Neuron (in vitro differentiated cells): ENCODE measurements around the gene CALHM3.
"Not testable (repeated sequence)": the region's sequence is repeated elsewhere in the genome, so short reads cannot be mapped to it uniquely, and the experiment has no call there.

Experiments used
- H2AFZ ChIP-seq: one replicate; pipeline ENCODE4 v1.6.1; 2013; ENCODE audit warnings: low read depth, mild to moderate bottlenecking, inconsistent platforms, low read length, moderate library complexity
- H3K27me3 ChIP-seq: one replicate; pipeline ENCODE4 v1.6.1; 2013; ENCODE audit warnings: low read length; ENCODE audit not compliant: insufficient read depth
- H3K36me3 ChIP-seq: one replicate; pipeline ENCODE4 v1.6.1; 2013; ENCODE audit warnings: low read length; ENCODE audit not compliant: insufficient read depth
- H3K4me1 ChIP-seq: one replicate; pipeline ENCODE4 v1.6.1; 2013; ENCODE audit warnings: low read length; ENCODE audit not compliant: insufficient read depth
- H3K4me3 ChIP-seq: 2 replicates; pipeline ENCODE4 v1.5.1; 2013; ENCODE audit warnings: mild to moderate bottlenecking, low read length, moderate library complexity
- H3K9me3 ChIP-seq: one replicate; pipeline ENCODE4 v1.6.1; 2013; ENCODE audit warnings: low read length

The CALHM3 gene, protein sequence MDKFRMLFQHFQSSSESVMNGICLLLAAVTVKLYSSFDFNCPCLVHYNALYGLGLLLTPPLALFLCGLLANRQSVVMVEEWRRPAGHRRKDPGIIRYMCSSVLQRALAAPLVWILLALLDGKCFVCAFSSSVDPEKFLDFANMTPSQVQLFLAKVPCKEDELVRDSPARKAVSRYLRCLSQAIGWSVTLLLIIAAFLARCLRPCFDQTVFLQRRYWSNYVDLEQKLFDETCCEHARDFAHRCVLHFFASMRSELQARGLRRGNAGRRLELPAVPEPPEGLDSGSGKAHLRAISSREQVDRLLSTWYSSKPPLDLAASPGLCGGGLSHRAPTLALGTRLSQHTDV

DNA sequence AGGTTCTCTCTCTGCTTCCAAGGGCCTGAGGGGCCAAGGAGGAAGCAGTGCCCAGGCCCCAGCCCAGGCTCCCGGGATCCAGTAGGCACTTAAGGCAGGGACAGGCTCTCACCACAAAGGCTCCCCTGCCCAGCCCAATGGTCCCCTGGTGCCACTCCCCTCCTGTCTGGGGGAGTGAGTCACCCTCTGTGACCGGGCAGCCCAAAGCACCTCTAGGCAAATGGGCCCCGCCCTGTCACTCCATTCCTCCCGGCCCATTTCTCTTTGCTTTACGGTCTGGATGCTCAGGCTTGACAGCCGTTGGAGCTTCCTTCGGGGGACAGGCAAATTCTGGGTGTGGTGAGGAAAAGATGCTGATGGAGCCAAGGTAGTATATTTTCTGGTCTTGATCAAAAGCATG lies at the start of gene CALHM3:
CALHM3 (minus strand) TSS at position 106 of the 400 bp plus-strand sequence. CDS start 208 bp downstream, outside the sequence.
- Histone ChIP-seq H3K9me3 (no peaks in the 10 kb centered on the region), H3K36me3 (no peaks in the 10 kb centered on the region), H2AFZ (no peak within 1 kb of the TSS), H3K4me3 (no peak within 1 kb of the TSS), H3K4me1 (no peaks in the 10 kb centered on the region), H3K27me3 (peaks cover 3% of the 10 kb centered on the region)

DNA sequence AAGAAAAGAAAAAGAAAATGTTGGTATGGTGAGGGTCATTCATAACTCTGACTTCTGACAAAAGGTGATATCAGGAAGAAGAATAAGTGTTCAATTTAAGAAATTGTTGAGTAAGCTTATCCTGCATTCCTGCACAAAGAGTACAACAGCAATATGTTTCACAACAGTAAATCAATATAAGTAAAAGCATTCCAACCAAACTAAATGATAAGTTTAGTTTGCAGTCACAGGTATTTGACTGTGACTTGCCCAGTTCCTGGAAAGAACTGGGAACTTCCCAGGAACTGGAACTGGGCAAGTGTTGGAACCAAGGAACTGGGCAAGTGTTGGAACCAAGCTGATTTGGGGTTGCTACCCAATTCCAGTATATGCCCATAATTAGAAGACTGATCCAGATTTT lies 49.5 kb upstream of the CALHM3 start:
- H3K4me3 ChIP-seq: no peak overlapping the region
- H3K4me1 ChIP-seq: no peaks in the 10 kb centered on the region
- H3K27me3 ChIP-seq: no peaks in the 10 kb centered on the region

DNA sequence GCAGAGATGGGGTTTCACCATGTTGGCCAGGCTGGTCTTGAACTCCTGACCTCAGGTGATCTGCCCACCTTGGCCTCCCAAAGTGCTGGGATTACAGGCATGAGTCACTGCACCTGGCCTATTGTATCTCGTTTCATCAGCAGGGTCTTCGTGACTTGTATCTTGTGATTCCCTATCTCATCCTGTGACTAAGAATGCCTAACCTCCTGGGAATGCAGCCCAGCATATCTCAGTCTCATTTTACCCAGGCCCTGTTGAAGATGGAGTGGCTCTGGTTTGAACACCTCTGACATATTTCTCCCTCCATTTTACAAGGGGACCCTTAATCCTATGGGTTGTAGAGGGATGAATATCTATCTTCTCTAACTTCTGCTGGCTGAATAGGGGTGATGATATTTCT lies 48.4 kb upstream of the CALHM3 start:
- H3K27me3 ChIP-seq, H3K9me3 ChIP-seq, H3K4me1 ChIP-seq, H3K4me3 ChIP-seq, H2AFZ ChIP-seq, H3K36me3 ChIP-seq: not testable (repeated sequence)

More for the DNA sequence above, 49.5 kb upstream of the CALHM3 start:
- no peaks in the 10 kb centered on the region for H3K9me3 ChIP-seq
- no peaks in the 10 kb centered on the region for H3K36me3 ChIP-seq
- H2AFZ ChIP-seq: no peak overlapping the region

DNA sequence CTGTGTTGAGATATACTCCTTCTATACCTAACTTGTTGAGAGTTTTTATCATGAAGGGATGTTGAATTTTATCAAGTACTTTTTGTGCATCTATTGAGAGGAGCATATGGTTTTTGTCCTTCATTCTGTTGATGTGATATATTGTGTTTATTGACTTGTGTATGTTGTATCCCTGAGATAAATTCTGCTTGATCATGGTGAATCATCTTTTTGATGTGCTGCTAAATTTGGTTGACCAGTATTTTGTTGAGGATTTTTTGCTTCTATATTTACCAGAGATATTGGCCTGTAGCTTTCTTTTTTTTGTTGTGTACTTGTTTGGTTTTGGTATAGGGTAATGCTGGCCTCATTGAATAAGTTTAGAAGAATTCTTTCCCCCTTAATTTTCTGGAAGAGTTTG lies 46.9 kb upstream of the CALHM3 start:
- Histone ChIP-seq H3K36me3 (no peaks in the 10 kb centered on the region), H3K4me1 (no peaks in the 10 kb centered on the region), H3K27me3 (no peaks in the 10 kb centered on the region), H2AFZ (no peak overlapping the region), H3K9me3 (no peaks in the 10 kb centered on the region), H3K4me3 (no peak overlapping the region)

DNA sequence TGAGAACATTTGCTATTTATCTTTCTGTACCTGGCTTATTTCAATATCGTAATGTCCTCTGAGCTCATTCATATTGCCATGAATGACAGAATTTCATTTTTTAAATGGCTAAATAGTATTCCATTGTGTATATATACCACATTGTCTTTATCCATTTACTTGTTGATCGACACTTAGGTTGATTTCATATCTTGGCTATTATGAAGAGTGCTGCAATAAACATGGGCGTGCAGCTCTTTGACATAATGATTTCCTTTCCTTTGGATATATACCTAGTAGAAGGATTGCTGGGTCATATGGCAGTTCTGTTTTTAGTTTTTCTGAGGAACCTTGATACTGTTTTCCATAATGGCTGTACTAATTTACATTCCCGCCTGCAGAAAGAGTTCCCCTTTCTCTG lies 44.6 kb upstream of the CALHM3 start:
- no peaks in the 10 kb centered on the region for H3K9me3 ChIP-seq
- H3K4me3 ChIP-seq: no peak overlapping the region
- no peaks in the 10 kb centered on the region for H3K4me1 ChIP-seq
- H3K36me3 ChIP-seq: no peaks in the 10 kb centered on the region
- no peak overlapping the region for H2AFZ ChIP-seq
- peaks cover 2% of the 10 kb centered on the region for H3K27me3 ChIP-seq

DNA sequence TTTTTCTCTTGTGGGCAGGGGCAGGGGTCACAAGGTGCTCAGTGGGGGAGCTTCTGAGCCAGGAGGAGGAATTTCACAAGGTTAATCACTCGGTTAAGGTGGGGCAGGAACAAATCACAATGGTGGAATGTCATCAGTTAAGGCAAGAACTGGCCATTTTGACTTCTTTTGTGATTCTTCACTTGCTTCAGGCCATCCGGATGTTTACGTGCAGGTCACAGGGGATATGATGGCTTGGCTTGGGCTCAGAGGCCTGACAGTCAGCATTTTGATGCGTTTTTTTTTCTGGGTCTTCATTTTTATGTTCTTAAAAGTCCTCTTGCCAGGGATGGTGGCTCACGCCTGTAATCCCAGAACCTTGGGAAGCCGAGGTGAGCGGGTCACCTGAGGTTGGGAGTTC lies 43.0 kb upstream of the CALHM3 start:
- not testable (repeated sequence) for H2AFZ ChIP-seq, H3K9me3 ChIP-seq, H3K36me3 ChIP-seq, H3K4me3 ChIP-seq, H3K27me3 ChIP-seq, H3K4me1 ChIP-seq

DNA sequence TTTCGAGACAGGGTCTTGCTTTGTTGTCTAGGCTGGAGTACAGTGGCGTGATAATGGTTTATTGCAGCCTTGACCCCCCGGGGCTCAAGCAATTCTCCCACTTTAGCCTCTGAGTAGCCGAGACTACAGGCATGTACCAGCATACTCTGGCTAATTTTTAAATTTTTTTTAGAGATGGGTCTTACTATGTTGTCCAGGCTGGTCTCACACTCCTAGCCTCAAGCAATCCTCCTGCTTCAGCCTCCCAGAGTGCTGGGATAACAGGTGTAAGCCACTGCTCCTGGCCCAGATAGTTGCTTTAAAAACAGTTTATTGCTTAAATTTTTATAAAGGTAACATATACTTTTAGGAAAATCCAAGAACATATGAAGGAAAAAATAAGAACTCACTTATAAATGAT lies 40.8 kb upstream of the CALHM3 start:
- no peak overlapping the region for H3K4me3 ChIP-seq

DNA sequence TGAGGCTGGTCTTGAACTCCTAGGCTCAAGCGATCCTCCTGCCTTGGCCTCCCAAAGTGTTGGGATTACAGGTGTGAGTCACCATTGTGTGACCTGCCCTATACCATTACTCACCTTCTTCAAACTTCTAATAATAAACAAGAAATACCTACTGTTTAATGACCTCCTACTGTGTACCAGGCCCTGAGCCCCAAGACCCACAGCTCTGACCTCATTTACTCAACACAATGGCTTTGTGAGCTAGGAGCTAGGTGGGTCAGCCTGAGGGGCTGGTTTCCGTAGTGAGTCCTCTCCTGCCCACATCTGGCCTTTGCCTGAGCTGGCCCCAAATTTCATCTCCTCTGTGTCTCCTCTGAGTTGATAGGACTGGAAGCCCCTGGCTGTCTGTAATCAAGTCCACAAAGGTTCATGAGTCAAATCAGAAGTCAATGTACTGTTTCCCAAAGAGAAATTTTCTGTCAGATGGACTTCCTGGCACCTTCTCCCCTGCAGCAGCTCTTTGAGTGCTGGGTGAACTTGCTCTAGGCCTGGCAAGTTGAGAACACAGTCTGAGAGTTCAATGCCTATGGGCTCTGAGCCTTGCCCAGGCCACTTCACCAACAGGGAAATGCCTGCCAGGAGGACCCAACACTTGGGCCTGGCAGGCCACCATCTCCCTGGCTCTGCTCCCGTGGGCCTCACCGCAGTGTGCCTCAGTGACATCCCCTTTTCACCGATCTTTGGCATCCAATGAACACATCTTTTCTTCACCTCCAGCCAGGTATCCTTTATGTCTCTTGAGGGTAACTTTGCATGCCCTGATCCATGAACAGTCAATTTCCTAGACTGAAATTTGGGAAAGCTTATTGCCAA lies 38.4 kb upstream of the CALHM3 start:
- H2AFZ ChIP-seq: no peak overlapping the region
- H3K9me3 ChIP-seq: no peaks in the 10 kb centered on the region
- no peak overlapping the region for H3K4me3 ChIP-seq
- no peaks in the 10 kb centered on the region for H3K4me1 ChIP-seq
- H3K36me3 ChIP-seq: no peaks in the 10 kb centered on the region
- peaks cover 2% of the 10 kb centered on the region for H3K27me3 ChIP-seq

More for the DNA sequence above, 40.8 kb upstream of the CALHM3 start:
- Histone ChIP-seq H3K36me3 (no peaks in the 10 kb centered on the region), H2AFZ (no peak overlapping the region), H3K27me3 (peaks cover 2% of the 10 kb centered on the region), H3K4me1 (no peaks in the 10 kb centered on the region), H3K9me3 (no peaks in the 10 kb centered on the region)

DNA sequence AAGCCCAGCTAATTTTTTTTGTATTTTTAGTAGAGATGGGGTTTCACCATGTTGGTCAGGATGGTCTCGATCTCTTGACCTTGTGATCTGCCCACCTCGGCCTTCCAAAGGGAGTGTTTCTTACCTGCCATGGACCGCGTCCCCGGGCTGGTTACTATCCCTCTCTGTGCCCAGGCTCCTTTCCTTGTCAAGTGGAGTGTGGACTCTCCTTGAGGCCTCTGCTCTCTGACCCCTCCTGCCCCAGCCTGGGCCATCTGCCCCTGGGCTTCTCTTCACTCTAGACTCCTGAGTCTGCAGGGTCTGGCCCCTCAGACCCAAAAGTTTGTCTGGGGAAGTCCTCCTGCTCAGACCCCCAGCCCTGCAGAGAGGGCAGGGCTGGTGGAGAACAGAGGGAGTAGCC lies 35.2 kb upstream of the CALHM3 start:
- no peak overlapping the region for H3K4me3 ChIP-seq

DNA sequence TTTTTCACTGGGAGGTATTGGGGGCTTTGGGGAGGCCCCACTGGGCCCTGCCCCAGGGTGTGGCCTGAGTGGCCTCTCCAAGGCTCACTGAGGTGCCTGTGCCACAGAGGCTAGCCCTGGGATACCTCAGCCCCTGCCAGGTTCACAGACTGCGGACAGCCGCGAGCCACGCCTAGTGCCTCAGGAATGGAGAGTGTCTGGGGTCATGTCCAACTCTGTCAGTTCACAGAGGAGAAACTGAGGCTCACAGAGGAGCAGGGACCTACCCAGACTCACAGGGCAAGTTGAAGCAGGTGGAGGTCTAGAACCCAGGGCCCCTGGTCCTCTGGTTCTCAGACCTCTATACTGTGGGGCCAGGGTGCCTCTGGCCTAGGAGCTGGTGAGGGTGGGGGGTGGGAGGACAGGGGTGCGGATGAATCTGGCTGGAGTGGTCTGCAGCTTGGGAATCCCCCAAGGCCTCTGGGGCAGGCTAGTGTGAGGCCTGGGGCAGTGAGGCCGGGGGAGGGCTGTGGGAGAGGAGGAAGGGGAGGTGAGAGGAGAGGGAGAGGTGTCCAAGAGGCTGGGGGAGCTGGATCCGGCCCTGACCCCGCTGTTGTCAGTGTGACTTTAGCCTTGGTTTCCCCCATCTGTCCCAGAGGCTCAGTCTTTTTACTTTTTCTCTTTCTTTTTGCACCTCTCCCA lies 34.5 kb upstream of the CALHM3 start:
- Histone ChIP-seq H2AFZ (no peak overlapping the region), H3K36me3 (no peaks in the 10 kb centered on the region), H3K4me1 (no peaks in the 10 kb centered on the region), H3K4me3 (no peak overlapping the region), H3K27me3 (peaks cover 3% of the 10 kb centered on the region), H3K9me3 (no peaks in the 10 kb centered on the region)

More for the DNA sequence above, 35.2 kb upstream of the CALHM3 start:
- no peaks in the 10 kb centered on the region for H3K4me1 ChIP-seq
- no peak overlapping the region for H2AFZ ChIP-seq
- H3K9me3 ChIP-seq: no peaks in the 10 kb centered on the region
- no peaks in the 10 kb centered on the region for H3K36me3 ChIP-seq
- peaks cover 3% of the 10 kb centered on the region for H3K27me3 ChIP-seq

DNA sequence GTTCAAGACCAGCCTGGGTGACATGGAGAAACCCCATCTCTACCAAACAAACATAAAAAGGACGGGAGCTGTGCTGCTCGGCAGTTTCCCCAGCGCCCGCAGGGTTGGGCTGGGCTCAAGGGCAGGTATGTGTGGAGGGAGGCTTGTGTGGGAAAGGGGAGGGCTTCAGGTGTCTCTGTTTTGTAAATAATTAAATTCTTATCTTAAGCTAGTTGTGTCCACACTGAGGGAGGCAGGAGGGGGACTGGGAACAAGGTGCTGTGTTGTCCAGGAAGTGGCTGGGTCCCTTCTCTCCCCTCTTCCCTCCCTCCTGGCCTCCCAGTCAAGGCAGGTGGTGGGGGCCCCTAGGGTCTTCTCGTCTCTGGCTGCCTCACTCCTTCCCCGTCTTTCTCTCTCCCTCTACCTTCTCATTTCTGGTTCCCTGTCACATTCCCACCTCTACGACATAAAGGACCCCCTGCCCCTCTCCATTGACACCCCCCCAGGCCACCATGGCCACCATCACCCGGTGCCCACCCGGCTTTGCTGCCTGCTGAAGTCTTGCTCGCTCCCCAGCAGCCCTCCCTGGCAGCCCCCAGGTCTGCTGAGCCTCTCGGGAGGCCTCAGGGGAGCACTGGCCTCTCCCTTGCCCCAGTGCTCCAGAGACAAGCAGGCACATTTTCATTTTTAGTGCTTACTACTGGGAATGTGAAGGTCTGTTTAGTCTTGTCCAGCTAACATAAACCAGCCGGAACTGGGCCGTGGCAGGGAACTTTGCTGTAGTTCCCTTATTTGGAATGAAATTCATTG lies 33.7 kb upstream of the CALHM3 start:
- Histone ChIP-seq H3K9me3 (no peaks in the 10 kb centered on the region), H3K36me3 (no peaks in the 10 kb centered on the region), H2AFZ (no peak overlapping the region), H3K4me3 (no peak overlapping the region), H3K4me1 (no peaks in the 10 kb centered on the region), H3K27me3 (peaks cover 6% of the 10 kb centered on the region)

DNA sequence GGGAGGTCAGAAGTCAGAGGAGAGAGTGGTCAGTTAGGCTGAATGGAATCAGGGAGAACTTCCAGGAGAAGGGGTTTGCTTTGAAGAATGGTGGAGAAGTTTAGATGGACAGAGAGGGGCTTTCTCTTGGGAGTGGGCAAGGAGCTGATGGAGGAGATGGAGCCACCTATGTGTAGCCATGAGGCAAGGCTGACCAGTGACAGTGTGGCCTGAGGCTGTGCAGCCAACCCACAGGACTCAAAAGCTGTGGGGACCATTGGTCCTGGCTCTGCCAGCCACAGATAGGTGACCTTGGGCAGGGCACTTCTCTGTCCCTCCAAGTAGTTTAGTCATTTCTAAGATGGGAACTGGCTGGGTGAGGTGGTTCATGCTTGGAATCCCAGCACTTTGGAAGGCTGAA lies 33.1 kb upstream of the CALHM3 start:
- no peaks in the 10 kb centered on the region for H3K36me3 ChIP-seq
- no peaks in the 10 kb centered on the region for H3K4me1 ChIP-seq
- H3K27me3 ChIP-seq: peaks cover 7% of the 10 kb centered on the region
- no peak overlapping the region for H3K4me3 ChIP-seq
- no peaks in the 10 kb centered on the region for H3K9me3 ChIP-seq
- no peak overlapping the region for H2AFZ ChIP-seq
